ENCODE measurements around the gene PYCARD.
A peak's percentile ranks its signal among the peaks of the same experiment; 100 is the strongest.
"Not testable (repeated sequence)": the region's sequence is repeated elsewhere in the genome, so short reads cannot be mapped to it uniquely, and the experiment has no call there.

PYCARD gene

GRCh38 chr16:31191697-31192428, 10.7 kb downstream of the PYCARD start:
- FAIRE-seq = no peak
- no peak for DNase-seq (ENCODE audit: low spot score)

GRCh38 chr16:31190818-31191444, 11.6 kb downstream of the PYCARD start:
- no peak for DNase-seq (ENCODE audit: low spot score)
- FAIRE-seq = no peak

- DNase-seq (ENCODE audit: low spot score) (no peak), FAIRE-seq (no peak)
These were observed 12.5 kb downstream of the PYCARD start for GRCh38 chr16:31190061-31190460.

- DNase-seq (ENCODE audit: low spot score) = no peak
- no peak for FAIRE-seq
These were observed 13.2 kb downstream of the PYCARD start for GRCh38 chr16:31189412-31189778.

GRCh38 chr16:31188450-31189411, 13.8 kb downstream of the PYCARD start:
- DNase-seq (ENCODE audit: low spot score) (no peak), FAIRE-seq (no peak)

- FAIRE-seq (no peak), DNase-seq (ENCODE audit: low spot score) (no peak)
These were observed 14.8 kb downstream of the PYCARD start for GRCh38 chr16:31187808-31188189.

GRCh38 chr16:31186930-31187807, 15.4 kb downstream of the PYCARD start:
- no peak for DNase-seq (ENCODE audit: low spot score)
- no peak for FAIRE-seq

GRCh38 chr16:31186176-31186575, 16.4 kb downstream of the PYCARD start:
- DNase-seq (ENCODE audit: low spot score) (no peak), FAIRE-seq (no peak)

- DNase-seq (ENCODE audit: low spot score) (no peak), FAIRE-seq (no peak)
These were observed 17.2 kb downstream of the PYCARD start for GRCh38 chr16:31185339-31185738.

GRCh38 chr16:31184888-31185287, 17.7 kb downstream of the PYCARD start:
- FAIRE-seq (no peak), DNase-seq (ENCODE audit: low spot score) (no peak)

GRCh38 chr16:31183432-31184428, 18.8 kb downstream of the PYCARD start:
- DNase-seq (ENCODE audit: low spot score) = no peak
- FAIRE-seq = no peak

- no peak for FAIRE-seq
These were observed 20.2 kb downstream of the PYCARD start for GRCh38 chr16:31182391-31182790.

GRCh38 chr16:31181102-31181830, 21.3 kb downstream of the PYCARD start:
- DNase-seq (ENCODE audit: low spot score) (peak; percentile 39), FAIRE-seq (no peak)

More at GRCh38 chr16:31182391-31182790, 20.2 kb downstream of the PYCARD start:
- DNase-seq (ENCODE audit: low spot score) = no peak

- no peak for FAIRE-seq
- peak; percentile 75 for DNase-seq (ENCODE audit: low spot score)
These were observed 22.7 kb downstream of the PYCARD start, which contains the start of gene FUS for GRCh38 chr16:31179747-31180459. Gene FUS, plus strand, starts transcription at chr16:31180139. Its CDS starts 76 bp downstream, at chr16:31180215.

- no peak for DNase-seq (ENCODE audit: low spot score)
- FAIRE-seq = no peak
These were observed 23.3 kb downstream of the PYCARD start for GRCh38 chr16:31179219-31179746.

- FAIRE-seq = peak; percentile 98
- peak; percentile 97 for DNase-seq (ENCODE audit: low spot score)
These were observed 25.4 kb downstream of the PYCARD start for GRCh38 chr16:31177136-31177535.

- FAIRE-seq; DNase-seq (ENCODE audit: low spot score): not testable (repeated sequence)
These were observed 32.5 kb downstream of the PYCARD start for GRCh38 chr16:31170048-31170447.

GRCh38 chr16:31168848-31169247, 33.7 kb downstream of the PYCARD start:
- DNase-seq (ENCODE audit: low spot score) (no peak), FAIRE-seq (no peak)

Data from RCC 7860 (cell line).